K562 (cell line): ENCODE results near the gene COMMD1.

Experiments
- CTCF ChIP-seq, 3 experiments: IDR thresholded peaks in 2 of 3; conservative IDR thresholded peaks in 1 of 3; 2 replicates each; pipeline ENCODE4 v1.5.1; 2011 to 2012; ENCODE audit warnings: low read length in 3 of 3, mild to moderate bottlenecking in 3 of 3, control low read depth in 2 of 3, improper control_type of control experiment in 1 of 3, inconsistent platforms in 1 of 3, low read depth in 1 of 3, mixed read lengths in 1 of 3, moderate library complexity in 1 of 3; ENCODE audit not compliant: insufficient read depth in 2 of 3
- MAFK ChIP-seq: IDR thresholded peaks from 2 replicates; pipeline ENCODE4 v1.6.1; 2011; ENCODE audit warnings: low read length, improper control_type of control experiment
- NRF1 ChIP-seq, 2 experiments: fragments of 450-650 bp; IDR thresholded peaks in 1 of 2; conservative IDR thresholded peaks in 1 of 2; 2 replicates each; pipeline ENCODE4 v1.6.1; 2014; ENCODE audit warnings: mild to moderate bottlenecking in 2 of 2

DNA sequence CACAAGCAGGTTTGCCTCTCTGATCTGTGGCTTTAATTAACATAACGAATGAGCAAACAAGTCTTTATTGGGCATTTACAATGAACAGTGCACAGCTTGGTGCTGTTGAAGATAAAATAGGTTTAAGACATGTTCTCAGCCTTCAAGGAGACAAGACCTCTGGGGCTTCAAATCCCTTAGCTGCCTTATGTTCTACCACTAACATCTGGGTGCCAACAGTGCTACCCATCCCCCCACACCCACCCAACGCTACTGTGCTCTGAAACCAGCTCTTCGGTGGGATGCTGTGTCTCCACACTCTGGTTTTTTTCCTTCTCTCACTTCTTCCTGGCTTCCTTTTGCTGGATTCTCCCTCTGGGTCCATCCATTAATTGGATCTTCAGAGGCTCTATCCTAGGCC is 276.4 kb downstream of the COMMD1 start:
- TF ChIP-seq MAFK (no peak), NRF1 (conservative IDR thresholded peaks at IDR 0.05 in 1 of 2, IDR thresholded peaks at IDR 0.05 in 1 of 2) (no peak), CTCF (IDR thresholded peaks at IDR 0.05 in 2 of 3, conservative IDR thresholded peaks at IDR 0.05 in 1 of 3; ENCODE audit: insufficient read depth in 2 of 3, low read depth in 1 of 3, low read length in 3 of 3) (no peak)
